ENCODE data around the gene MOV10.

Gene MOV10

DNA sequence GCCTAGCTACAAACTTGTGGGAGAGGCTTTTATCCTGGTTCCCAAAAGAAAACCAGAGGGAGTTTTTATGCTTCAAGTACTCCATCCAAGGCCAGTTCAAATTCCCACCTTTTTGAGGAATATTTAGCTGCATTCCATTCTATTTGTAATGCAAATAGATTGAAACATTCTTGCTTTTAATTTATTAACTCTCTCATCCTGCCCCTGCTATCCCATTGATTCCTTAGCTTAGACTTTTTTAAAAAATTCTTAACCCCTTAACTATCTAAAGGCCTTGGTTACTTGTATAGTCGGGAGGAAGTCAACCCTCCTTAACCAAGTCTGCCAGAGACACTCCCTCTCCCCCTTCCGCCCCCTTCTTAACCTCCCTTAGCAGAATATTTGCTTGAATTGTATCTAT, 2.5 kb upstream of the MOV10 start:
- TF ChIP-seq, protein P1, sequence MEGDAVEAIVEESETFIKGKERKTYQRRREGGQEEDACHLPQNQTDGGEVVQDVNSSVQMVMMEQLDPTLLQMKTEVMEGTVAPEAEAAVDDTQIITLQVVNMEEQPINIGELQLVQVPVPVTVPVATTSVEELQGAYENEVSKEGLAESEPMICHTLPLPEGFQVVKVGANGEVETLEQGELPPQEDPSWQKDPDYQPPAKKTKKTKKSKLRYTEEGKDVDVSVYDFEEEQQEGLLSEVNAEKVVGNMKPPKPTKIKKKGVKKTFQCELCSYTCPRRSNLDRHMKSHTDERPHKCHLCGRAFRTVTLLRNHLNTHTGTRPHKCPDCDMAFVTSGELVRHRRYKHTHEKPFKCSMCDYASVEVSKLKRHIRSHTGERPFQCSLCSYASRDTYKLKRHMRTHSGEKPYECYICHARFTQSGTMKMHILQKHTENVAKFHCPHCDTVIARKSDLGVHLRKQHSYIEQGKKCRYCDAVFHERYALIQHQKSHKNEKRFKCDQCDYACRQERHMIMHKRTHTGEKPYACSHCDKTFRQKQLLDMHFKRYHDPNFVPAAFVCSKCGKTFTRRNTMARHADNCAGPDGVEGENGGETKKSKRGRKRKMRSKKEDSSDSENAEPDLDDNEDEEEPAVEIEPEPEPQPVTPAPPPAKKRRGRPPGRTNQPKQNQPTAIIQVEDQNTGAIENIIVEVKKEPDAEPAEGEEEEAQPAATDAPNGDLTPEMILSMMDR (IDR thresholded peaks at IDR 0.05) = no peak
- Mint-ChIP-seq H3K27ac (peak overlapping the region; percentile 6), H3K9me3 (no peaks in the 10 kb centered on the region), H3K4me3 (no peak overlapping the region), H3K27me3 (ENCODE audit: low read depth, poor library complexity) (no peaks in the 10 kb centered on the region), H3K36me3 (ENCODE audit: low read depth) (peaks cover 60% of the 10 kb centered on the region), H3K4me1 (peaks cover 32% of the 10 kb centered on the region)
- no peak for DNase-seq

- no peak for DNase-seq
- H3K27ac Mint-ChIP-seq = no peak overlapping the region
- H3K36me3 Mint-ChIP-seq (ENCODE audit: low read depth) = peaks cover 52% of the 10 kb centered on the region
- peak overlapping the region; percentile 37 for H3K4me3 Mint-ChIP-seq
- no peaks in the 10 kb centered on the region for H3K27me3 Mint-ChIP-seq (ENCODE audit: low read depth, poor library complexity)
- H3K9me3 Mint-ChIP-seq = no peaks in the 10 kb centered on the region
- peaks cover 34% of the 10 kb centered on the region for H3K4me1 Mint-ChIP-seq
- TF ChIP-seq, protein P1 (IDR thresholded peaks at IDR 0.05) = no peak
Observed at GRCh38 chr1:112672842-112673241, 1.6 kb upstream of the MOV10 start.

DNA sequence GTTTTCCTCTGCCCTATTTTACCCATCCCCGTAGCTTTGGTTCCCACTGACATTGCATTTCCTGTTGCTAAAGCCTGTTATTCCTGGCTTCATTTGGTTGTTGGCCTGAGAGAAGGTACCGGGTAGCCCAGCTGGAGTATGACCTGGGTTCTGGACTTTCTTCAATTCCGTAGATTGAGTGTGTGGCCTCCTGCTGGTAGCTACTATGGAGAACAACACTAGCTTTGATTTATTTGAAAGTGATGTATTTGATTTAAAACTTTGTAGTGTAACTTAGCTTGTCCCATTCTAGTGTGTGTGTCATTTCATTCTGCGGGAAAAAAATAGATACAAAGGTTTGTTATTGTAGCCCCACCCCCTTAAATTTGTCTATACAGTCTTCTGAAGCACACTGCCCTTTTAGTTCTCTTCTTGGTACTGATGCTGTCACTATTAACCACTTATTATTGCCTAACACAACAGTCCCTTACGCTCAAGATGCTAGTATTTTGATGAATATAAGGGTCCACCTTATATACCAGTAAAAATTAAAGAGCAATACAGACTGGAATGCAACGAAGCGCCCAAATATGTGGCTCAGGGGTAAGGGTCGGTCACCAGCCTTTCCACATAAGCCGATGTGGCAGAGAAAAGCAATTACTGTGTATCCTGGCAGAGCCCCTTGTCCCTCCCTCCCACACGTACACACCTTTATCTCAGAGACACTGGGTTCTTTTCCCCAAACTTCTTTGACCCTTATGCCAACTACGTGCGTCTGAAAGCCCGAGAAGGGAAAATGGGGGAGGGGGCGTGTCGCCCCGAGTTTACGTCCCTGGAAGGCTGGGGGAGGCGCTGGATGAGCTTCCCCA, 643 bp upstream of the MOV10 start:
- TF ChIP-seq, protein P1 (IDR thresholded peaks at IDR 0.05) = peak; percentile 22
- Mint-ChIP-seq H3K36me3 (ENCODE audit: low read depth) (peaks cover 47% of the 10 kb centered on the region), H3K4me3 (peak overlapping the region; percentile 96), H3K27ac (peak overlapping the region; percentile 97), H3K27me3 (ENCODE audit: low read depth, poor library complexity) (no peaks in the 10 kb centered on the region), H3K9me3 (no peaks in the 10 kb centered on the region), H3K4me1 (peaks cover 42% of the 10 kb centered on the region)
- no peak for DNase-seq

- Mint-ChIP-seq H3K36me3 (ENCODE audit: low read depth) (peaks cover 47% of the 10 kb centered on the region), H3K4me1 (peaks cover 42% of the 10 kb centered on the region), H3K4me3 (peak overlapping the region; percentile 96), H3K9me3 (peaks cover 4% of the 10 kb centered on the region), H3K27ac (peak overlapping the region; percentile 97), H3K27me3 (ENCODE audit: low read depth, poor library complexity) (no peaks in the 10 kb centered on the region)
- TF ChIP-seq, protein P1 (IDR thresholded peaks at IDR 0.05) = no peak
- peak; percentile 84 for DNase-seq
Observed at GRCh38 chr1:112674986-112675727, 698 bp downstream of the MOV10 start.

GRCh38 chr1:112675728-112676381, 1.4 kb downstream of the MOV10 start:
- Mint-ChIP-seq H3K4me1 (peaks cover 42% of the 10 kb centered on the region), H3K4me3 (peak overlapping the region; percentile 85), H3K36me3 (ENCODE audit: low read depth) (peaks cover 45% of the 10 kb centered on the region), H3K9me3 (peaks cover 7% of the 10 kb centered on the region), H3K27me3 (ENCODE audit: low read depth, poor library complexity) (no peaks in the 10 kb centered on the region), H3K27ac (no peak overlapping the region)
- no peak for DNase-seq
- TF ChIP-seq, protein P1 (IDR thresholded peaks at IDR 0.05) = no peak

Measured in nephron progenitor cell (in vitro differentiated cells).